Activated CD8-positive, alpha-beta memory T cell treated with anti-CD3 and anti-CD28 coated beads for 24 hours (primary cell): ENCODE data around the gene SINHCAF.
A peak's percentile ranks its signal among the peaks of the same experiment; 100 is the strongest.
"Not testable (repeated sequence)": the region's sequence is repeated elsewhere in the genome, so short reads cannot be mapped to it uniquely, and the experiment has no call there.

ENCODE experiments used
- DNase-seq: peaks from one replicate; pipeline ENCODE4 v3.0.0-alpha.2; 2020

Gene SINHCAF, protein sequence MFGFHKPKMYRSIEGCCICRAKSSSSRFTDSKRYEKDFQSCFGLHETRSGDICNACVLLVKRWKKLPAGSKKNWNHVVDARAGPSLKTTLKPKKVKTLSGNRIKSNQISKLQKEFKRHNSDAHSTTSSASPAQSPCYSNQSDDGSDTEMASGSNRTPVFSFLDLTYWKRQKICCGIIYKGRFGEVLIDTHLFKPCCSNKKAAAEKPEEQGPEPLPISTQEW

GRCh38 chr12:31325877-31326631 is at the start of gene SINHCAF:
SINHCAF (minus strand) TSS chr12:31326150; CDS start chr12:31298204, 27,946 bp downstream.
- DNase-seq = peak; percentile 99

DNA sequence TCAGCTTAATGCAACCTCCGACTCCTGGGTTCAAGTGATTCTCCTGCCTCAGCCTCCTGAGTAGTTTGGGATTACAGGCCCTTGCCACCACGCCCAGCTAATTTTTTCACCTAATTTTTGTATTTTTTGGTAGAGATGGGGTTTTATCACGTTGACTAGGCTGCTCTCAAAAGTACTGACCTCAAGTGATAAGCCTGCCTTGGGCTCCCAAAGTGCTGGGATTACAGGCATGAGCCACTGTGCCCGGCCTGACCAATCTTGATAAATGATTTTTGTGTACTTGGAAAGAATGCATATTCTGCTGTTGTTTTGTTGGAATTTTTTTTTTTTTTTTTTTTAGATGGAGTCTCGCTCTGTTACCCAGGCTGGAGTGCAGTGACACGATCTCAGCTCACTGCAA is 49.5 kb upstream of the SINHCAF start:
- DNase-seq = not testable (repeated sequence)

DNA sequence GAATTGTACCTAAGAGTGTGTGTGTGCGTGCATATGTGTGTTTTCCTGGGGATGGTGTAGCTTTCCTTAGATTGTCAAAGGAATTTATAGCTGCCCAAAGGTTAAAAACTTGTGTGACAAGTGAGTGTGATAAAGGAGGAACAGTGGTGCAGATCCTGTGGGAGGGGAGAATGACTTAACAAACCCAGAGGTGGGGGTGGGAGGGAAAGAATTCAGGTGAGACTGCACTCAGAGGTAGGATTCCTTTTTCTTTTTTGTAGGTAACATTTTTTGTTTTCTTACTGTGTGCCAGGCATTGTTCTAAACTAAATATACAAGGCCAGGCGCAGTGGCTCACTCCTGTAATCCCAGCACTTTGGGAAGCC is 45.3 kb upstream of the SINHCAF start:
- DNase-seq = no peak

- no peak for DNase-seq
Observed at GRCh38 chr12:31370531-31371255, 44.7 kb upstream of the SINHCAF start.

- no peak for DNase-seq
Observed at GRCh38 chr12:31369712-31370521, 44.0 kb upstream of the SINHCAF start.

GRCh38 chr12:31368666-31369361 is 42.9 kb upstream of the SINHCAF start:
- DNase-seq = no peak

GRCh38 chr12:31366104-31366621 is 40.2 kb upstream of the SINHCAF start:
- no peak for DNase-seq

DNA sequence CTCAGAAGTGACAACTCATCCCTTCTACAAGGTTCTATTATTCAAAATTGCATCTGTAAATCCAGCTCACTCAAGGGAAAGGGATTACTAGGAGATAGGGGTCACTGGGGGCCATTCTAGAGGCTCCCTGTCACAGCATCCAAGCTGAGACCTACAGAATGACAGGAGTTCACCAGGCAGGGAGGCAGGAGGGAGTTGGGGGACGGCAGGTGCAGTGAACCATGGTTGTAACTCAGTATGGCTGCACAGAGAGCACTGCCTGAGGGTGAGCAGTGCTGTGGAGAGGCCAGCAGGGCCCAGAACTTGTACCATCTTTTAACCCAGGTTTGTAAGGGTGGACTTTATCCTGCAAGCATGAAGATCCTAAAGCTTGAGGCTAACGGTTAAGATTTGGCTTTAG is 37.9 kb upstream of the SINHCAF start:
- DNase-seq = no peak

DNA sequence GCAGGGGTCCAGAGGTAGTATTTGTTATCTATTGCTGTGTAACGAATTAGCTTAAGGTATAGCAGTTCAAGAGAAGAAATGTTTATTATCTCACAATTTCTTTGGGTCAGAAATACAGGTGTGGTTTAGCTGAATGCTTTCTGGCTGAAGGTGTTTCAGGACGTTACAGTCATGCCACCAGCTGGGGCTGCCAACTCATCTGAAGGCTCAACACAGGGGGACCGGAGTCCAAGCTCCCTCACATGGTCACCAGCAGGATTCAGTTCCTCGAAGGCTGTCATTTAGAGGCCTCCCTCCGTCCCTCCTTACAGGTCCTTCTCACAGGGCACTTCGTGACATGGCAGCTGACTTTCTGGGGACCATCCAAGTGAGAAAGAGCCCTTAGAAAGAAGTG is 37.5 kb upstream of the SINHCAF start:
- no peak for DNase-seq

DNA sequence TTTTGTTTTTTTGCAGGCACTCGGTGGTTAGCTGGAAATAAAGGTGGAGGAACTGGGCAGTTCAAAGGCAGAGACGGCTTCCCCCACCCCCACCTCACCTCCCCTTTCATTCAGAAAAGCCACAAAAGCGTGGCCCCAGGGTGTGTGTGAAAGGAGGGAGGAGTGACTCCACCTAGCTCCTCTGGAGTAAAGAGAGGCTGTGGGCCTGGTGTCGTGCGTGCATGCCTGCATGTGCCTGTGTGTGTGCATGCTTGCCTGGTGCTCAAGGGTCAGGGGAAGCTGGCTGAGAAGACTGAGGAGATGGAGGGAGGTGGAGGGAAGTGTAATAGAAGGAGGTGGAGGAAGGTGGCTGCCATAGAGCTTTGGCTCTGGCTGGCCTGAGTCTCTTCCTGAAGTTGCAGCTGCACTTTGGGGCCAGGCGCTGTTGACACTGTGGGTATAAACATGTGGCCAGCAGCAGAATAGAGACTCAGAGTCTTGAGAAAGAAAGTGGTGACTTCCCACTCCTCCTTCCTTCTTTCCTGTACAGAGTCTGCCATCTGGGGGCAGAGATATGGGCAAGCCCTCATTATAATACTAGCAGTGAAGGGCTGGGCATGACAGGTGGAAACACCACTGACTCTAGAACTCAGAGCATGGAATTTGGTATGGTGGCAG is 36.9 kb upstream of the SINHCAF start:
- DNase-seq = peak; percentile 54

DNA sequence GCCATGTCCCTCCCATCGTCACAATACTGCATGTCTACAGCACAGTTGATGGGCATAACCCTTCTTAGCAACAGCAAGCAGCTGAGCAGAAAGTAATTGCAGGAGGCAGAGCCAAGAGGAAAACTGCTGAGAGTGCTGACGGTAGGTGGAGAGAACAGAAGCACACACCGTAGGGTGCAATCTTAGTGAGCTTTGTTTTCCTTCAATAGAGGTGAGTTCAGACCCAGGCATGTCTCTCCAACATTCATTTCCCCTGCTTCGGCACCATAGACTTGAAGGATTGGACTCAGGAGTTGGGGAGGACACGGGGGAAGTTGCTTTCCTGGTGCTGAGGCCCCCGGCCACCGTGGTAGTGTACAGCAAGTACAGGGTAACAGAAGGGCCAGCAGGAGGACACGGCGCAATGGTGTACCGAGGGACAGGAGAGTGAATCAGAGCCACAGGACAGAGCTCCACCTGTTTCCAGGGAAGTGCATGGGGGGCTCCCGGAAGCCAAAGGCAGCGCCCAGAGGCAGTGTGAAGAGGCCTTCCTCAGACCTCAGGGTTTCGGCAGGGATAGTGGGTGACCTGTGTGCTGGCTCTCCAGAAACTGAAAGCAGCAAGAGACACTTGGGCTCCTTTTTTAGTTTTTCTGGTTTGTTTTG is 36.3 kb upstream of the SINHCAF start:
- peak; percentile 55 for DNase-seq

DNA sequence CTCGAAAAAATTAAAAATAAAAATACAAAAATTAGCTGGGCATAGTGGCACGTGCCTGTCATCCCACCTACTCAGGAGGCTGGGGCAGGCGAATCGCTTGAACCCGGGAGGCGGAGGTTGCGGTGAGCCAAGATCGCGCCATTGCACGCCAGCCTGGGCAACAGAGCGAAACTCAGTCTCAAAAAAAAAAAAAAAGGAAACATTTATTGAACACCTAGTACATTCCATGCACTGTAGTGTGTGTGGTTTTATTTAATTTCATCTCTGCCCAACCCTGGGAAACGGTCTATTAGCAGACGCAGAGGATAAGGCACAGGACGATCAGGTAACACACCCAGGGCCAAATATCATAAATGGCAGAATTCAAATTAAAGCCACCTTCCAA is 35.8 kb upstream of the SINHCAF start:
- DNase-seq = no peak

DNA sequence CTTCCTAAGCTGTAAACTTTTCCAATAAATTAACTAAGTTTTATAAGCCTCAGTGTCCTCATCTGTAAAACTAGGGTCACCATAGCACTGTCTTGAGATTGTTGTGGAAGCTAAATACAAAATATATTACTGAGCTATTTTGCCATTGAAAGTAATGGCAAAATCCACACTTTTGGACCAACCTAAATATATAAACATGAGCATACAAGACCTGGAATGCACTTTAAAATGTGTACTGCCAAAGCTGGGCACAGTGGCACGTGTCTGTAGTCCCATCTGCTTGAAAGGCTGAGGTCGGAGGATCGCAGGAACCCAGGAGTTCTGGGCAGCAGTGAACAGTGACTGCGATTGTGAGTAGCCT is 29.8 kb upstream of the SINHCAF start:
- DNase-seq = no peak

- no peak for DNase-seq
Observed at GRCh38 chr12:31353750-31354708, 28.1 kb upstream of the SINHCAF start.

- no peak for DNase-seq
Observed at GRCh38 chr12:31346267-31346666, 20.3 kb upstream of the SINHCAF start.

- DNase-seq = no peak
Observed at GRCh38 chr12:31343139-31343538, 17.2 kb upstream of the SINHCAF start.

DNA sequence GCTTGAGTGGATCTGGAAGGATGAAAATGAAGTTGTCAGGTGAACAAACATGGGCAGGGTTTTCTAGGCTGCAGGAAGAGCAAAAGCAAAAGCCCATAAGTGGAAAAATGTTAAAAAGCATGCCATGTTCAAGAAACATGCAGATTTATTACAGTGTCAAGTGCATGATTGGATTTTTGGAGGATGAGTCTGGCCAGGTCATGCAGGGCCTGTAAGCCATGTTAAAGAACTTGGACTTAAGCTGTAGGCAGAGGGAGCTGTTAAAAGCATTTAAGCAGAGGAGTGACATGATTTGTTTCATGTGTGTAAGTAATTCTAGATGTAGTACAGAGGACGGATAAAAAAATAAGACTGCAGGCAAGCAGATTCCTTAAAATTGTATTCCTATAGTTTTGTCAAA is 16.3 kb upstream of the SINHCAF start:
- DNase-seq = no peak

GRCh38 chr12:31339831-31340622 is 14.1 kb upstream of the SINHCAF start:
- no peak for DNase-seq

DNA sequence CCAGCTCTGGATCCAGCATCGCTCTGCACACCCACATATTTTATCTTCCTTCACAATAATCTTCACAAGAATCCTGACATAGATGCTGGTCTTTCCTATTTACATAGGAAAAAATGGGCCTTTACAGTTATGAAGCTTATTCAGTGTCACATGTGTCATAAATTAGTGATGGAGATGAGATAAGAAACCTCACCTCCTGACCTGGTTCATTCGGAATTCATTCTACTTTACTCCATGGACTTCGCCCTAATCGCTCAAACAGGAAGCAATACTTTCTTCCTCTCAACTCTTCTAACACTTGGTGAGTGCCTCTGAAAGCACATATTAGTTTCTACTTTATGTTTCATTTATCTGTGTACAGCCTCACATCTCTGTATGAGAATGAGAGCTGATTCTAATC is 12.0 kb upstream of the SINHCAF start:
- DNase-seq = no peak
